HG02623 (cell line): ENCODE measurements around the gene RAP2B.
"Not testable (repeated sequence)": the region's sequence is repeated elsewhere in the genome, so short reads cannot be mapped to it uniquely, and the experiment has no call there.

Experiments used
- ATAC-seq: cut with Tn5 transposase; IDR thresholded peaks from one replicate; pipeline ENCODE4 v1.9.1; 2021; ENCODE audit warnings: moderate library complexity; ENCODE audit not compliant: unreplicated experiment

RAP2B gene

DNA sequence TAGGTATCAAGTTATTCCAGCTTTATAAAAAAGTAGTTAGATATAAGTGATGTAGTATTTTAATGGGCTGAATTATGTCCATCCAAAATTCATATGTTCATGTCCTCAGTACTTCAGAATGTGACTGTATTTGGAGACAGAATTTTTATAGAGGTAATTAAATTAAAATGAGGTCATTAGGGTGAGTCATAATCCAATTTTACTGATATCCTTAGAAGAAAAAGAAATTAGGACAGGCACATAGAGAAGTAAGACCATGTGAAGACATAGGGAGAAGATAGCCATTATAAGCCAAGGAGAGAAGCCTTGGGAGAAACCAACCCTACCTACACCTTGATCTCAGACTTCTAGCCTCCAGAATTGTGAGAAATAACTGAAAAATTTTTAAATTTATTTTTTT, 30.3 kb downstream of the RAP2B start:
- ATAC-seq, result no peak

DNA sequence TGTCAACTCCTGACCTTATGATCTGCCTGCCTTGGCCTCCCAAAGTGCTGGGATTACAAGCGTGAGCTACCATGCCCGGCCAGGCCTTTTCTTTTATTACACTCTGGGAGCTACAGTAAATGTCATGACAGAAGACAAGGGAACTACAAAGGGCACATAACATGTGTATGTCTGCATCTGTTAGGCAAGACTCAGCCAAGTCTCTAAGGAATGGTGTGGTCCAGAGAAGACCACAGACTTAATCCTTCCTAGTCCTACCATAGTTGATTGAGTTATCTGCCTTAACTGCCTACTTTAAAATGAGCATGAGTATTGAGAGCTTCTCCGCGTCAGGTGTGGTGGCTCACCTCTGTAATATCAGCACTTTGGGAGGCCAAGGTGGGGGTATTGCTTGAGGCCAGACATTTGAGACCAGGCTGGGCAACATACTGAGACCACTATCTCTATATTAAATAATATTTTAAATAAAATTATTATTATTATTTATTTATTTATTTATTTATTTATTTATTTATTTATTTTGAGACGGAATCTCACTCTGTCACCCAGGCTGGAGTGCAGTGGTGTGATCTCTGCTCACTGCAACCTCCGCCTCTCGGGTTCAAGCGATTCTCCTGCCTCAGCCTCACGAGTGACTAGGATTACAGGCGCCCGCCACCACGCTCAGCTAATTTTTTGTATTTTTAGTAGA, 31.9 kb downstream of the RAP2B start:
- not testable (repeated sequence) for ATAC-seq

- no peak for ATAC-seq
Observed at GRCh38 chr3:153195349-153195879, 33.4 kb downstream of the RAP2B start.

DNA sequence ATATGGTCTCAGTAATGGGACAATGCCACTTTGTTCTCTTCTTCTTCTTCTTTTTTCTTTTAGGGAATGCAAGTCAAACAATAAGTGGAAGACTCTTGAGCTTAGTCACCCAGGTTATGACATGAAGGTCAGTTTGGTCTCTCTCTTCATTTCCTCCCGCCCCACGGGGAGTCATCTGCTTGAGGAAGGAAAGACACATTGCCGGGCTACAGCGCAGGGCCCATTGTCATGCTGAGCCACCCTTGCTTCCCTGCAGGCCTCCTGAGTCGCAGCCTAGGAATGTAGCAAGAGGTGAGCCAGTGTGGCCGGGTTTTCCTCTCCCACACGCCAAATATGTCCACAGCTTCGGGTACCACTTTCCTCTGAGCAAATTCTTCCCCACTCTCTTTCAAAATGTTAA, 47.6 kb downstream of the RAP2B start:
- ATAC-seq, result no peak

DNA sequence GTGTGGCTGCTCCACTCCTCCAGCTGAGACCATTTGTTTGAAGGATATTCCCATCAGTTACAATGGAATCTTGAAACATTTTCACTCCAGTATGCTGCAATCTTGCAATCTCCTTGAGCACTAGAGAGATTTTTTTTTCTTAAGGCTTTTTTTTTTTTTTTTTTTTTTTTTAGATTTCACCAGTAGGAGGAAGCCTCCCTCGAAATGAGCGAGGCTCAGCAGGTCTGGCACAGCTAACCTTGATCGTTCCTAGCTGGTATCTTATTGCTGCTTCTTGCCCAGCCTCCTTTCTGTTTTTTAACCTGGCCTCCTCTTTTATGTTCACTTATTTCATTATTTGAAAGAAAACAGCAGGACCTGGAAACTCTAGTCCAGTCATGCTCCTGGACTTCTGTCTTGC, 48.1 kb downstream of the RAP2B start:
- ATAC-seq, result no peak

GRCh38 chr3:153210660-153211059, 48.6 kb downstream of the RAP2B start:
- ATAC-seq, result no peak

GRCh38 chr3:153215497-153215896, 53.5 kb downstream of the RAP2B start:
- no peak for ATAC-seq

GRCh38 chr3:153215966-153216365, 53.9 kb downstream of the RAP2B start:
- no peak for ATAC-seq

- no peak for ATAC-seq
Observed at GRCh38 chr3:153216928-153217327, 54.9 kb downstream of the RAP2B start.

GRCh38 chr3:153219146-153219545, 57.1 kb downstream of the RAP2B start:
- ATAC-seq, result no peak
